Measurements from ENCODE around the gene BLCAP. TPM values are rescaled to one million over a fixed set of nuclear protein-coding genes. Genes with fewer than 3 reads are reported as not detected.
"Not testable (repeated sequence)": the region's sequence is repeated elsewhere in the genome, so short reads cannot be mapped to it uniquely, and the experiment has no call there.

Gene BLCAP, protein sequence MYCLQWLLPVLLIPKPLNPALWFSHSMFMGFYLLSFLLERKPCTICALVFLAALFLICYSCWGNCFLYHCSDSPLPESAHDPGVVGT
- 82.2 and 108 TPM in 2 replicates for total RNA-seq (2014; rRNA removed)
- 86.2 TPM for polyA plus RNA-seq (2012)

DNA sequence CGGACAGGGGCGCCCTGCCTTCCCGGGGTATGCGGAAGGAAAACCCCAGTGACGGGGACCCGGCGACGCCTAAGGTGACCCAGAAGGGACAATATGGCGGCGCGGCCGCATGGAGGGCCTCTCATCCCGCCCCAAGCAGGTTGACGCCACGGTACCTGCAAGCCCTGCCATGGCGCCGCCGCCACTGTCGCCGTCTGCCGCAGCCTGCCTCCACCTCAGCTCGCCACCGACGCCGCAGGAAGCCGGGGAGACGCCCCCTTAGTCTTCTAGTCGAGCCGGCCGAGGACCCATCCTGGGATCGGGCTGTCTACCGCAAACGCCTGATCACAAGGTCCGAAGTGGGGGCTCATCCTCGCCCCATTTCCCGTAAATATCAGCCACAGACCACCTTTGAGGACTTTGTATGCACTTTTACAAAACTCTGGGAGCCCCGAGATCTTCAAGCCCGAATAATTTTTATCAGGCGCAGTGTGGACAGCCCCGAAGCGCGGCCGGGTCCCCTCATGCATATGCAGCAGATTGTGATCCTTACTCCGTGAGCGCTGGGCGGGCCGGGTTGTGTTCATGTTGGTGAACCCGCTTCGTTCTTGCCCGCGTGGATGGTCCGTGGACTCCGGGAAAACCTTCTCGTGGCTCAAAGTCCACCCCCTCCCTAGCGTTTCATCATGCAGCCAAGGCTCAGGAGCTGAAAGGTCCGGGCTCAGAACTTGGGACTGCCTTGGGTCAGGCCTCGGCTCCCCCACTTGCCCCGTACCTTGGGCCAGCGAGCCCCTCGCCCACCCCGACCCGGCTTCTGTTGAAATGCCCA is at the start of gene BLCAP:
BLCAP (minus strand) TSS at position 239 of the 808 bp plus-strand sequence. CDS start 8,702 bp downstream, outside the sequence.
- DNase-seq (ENCODE audit: low read depth), result peak; percentile 84

- DNase-seq (ENCODE audit: low read depth), result not testable (repeated sequence)
These were observed 49.8 kb upstream of the BLCAP start for GRCh38 chr20:37577436-37577835.

DNA sequence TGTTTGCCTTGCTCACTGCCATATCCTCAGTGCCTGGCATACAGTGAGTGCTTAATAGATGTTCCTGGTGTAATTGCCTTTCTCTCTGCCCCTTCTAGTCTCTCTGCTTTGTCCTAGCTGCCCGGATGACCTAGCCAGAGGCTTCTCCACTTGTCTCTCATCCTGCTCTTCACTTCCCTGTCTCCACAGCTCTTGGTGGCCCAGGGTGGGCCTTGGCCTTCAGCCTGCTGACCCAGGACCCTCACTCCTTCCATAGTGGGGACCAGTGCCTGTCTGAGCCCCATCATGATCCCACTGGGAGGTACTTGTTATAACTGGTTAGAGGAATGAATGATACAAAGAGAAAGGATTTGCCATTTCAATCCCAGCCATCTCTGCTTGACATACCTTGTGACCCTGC is 49.2 kb upstream of the BLCAP start:
- DNase-seq (ENCODE audit: low read depth), result no peak

DNA sequence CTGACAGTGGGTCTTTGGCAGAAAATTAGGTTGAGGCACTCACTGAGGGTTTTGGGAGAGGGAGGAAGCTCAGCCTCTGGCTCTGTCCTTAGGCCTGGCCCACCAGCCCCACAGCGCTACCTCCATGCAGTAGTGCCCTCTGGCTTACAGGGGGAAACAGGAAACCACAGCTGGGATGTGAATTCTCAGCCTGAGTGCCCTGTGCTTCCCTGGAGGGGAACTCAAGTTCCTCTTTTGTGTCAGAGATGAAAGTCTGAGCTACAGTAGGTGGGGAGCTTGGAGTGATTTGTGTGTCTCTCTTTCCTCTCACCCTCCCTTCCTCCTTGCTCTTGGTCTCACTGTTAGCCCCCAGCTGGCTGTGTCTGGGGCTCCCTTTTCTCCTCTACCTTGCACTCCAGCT is 48.2 kb upstream of the BLCAP start:
- DNase-seq (ENCODE audit: low read depth), result no peak

GRCh38 chr20:37574199-37574890 is 46.7 kb upstream of the BLCAP start:
- DNase-seq (ENCODE audit: low read depth), result no peak

DNA sequence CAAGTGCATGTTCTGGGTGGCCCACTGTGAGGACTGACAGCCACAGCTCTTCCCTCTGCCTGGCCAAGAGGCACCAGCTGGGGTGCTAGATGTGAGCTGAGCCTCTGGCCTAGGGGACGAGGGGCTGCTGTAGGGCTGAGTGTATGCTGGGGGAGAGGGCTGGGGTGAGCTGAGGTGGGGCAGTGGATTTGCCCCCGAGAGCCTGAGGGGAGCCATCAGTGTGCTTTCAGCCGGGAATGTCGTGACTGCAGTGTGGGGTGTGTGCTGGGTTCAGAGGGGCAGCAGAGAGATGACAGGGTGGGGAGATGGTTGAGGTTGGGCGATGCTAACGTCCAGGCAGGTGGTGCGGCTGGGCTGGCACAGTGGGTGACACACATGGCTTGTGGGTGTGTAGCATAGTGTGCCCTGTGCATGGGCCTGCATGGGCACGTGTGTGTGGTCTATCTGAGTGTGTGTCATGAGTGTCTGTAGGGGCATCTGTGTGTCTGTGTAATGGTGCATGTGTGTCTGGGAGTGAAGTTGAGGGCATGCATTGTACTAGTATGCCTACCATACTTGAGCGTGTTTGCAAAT is 46.0 kb upstream of the BLCAP start:
- DNase-seq (ENCODE audit: low read depth), result no peak

DNA sequence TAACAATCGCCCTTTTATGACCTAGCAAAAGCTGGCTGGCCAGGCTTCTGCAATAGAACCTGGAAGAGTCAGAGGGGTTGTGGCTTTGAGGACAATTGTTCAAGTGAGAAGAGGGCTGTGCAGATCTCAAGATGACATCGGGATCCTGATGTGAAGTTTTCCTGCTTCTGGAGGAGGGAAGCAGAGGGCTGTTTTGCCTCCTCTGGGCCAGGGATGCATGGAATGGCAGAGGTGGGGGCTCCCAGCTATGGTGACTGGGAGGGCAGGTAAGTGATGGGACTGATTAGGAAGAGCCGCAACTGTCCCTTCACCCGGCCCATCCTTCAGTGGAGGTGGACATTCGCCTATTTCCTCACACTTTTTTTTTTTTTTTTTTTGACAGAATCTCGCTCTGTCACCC is 43.4 kb upstream of the BLCAP start:
- no peak for DNase-seq (ENCODE audit: low read depth)

- DNase-seq (ENCODE audit: low read depth), result no peak
These were observed 42.7 kb upstream of the BLCAP start for GRCh38 chr20:37570419-37570818.

DNA sequence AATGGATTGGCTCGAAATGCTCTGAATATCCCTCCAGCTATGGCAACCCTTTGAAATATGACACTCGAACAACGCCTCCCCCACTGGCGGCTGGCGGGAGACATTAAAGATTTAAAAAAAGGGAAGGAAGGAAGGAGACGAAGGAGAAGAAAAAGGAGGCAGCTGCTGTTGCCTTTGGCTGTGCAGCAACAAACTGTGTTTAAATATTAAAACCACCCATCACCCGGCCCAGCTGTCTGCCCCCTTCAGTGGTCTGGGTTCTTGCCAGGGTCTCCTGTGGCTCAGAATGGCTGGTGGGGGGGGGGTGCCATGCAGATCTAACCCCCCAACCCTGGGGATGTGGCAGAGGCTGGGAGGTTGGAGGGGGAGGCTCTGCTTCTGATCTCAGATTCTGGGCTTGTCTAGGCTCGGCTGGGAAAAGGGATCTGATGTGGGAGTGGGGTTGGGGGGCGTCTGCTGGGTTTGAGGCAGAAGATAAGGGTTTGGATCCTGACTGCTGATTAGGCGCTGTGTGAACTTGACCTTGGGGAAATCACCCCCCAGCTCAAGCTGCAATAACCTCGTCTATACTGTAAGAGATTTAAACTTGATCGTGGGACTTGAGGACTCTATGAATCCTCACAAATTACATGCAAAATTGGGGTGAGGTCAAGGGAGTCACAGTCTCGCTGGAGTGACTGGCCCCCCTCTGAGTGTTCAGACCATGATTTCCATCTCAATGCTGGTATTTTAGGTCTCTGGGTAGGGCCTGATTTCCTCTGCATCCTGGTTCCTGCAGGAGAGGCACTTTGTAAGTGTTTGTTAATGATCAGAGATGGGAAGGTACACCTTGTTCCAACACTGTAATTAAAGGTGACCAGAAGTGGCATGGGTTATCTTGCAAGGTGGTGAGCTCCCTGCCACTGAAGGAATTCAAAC is 40.3 kb upstream of the BLCAP start:
- DNase-seq (ENCODE audit: low read depth), result peak; percentile 68

- DNase-seq (ENCODE audit: low read depth), result no peak
These were observed 39.6 kb upstream of the BLCAP start for GRCh38 chr20:37567331-37567665.

GRCh38 chr20:37566590-37567330 is 39.1 kb upstream of the BLCAP start:
- no peak for DNase-seq (ENCODE audit: low read depth)

GRCh38 chr20:37565134-37565811 is 37.6 kb upstream of the BLCAP start:
- DNase-seq (ENCODE audit: low read depth), result peak; percentile 83

DNA sequence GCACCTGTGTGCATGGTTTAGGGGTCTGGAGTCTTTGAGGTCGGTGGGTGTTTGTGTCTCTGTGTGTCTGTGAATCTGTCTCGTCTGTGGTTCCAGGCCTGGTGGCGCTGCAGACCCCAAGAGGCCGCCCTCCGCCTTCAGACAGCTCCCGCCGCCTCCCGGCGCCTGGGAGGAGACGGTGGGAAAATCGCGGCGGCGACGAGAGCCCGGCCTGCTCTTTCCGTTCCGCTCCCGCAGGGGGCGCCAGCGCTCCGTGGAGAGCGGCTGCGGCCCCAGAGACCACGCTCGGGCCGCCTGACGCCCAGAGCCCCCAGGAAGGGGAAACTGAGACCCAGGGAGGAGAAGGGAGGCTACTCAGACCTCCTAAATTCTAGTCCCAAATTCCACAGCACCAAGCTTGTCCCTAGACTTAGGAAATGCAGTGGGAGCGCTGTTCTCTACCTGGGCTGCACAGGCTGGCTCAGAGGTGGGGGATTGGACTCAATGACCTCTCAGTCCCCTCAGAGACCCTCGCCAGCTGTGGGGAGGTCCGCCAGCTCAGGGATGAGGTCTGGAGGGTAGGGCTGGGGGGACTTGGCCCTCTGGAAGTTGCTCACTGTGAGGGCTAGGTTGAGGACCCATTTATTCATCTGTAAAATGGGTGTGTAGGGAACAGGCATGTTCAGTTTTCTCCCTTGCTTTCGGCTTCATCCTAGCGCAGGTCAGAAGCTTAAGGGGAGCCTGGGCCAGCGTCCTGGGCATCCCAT is 36.9 kb upstream of the BLCAP start:
- DNase-seq (ENCODE audit: low read depth), result no peak

DNA sequence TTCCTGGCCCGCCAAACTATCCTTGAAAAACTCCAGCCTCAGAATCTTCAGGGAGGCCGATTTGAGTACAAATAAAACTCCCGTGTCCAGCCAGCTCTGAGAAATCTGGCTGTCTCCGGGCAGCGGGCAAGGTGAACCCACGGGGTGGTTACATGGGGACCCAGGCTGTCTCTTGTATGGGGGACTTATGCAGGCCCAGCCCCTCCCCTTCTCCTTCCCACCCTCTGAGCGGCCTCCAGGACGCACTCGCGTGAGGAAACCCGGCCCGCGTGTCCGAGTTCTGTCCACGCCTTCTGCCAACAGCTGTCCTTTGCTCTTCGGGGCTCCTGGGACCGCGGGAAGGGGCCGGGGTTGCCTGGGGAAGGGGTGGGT is 36.3 kb upstream of the BLCAP start:
- no peak for DNase-seq (ENCODE audit: low read depth)

DNA sequence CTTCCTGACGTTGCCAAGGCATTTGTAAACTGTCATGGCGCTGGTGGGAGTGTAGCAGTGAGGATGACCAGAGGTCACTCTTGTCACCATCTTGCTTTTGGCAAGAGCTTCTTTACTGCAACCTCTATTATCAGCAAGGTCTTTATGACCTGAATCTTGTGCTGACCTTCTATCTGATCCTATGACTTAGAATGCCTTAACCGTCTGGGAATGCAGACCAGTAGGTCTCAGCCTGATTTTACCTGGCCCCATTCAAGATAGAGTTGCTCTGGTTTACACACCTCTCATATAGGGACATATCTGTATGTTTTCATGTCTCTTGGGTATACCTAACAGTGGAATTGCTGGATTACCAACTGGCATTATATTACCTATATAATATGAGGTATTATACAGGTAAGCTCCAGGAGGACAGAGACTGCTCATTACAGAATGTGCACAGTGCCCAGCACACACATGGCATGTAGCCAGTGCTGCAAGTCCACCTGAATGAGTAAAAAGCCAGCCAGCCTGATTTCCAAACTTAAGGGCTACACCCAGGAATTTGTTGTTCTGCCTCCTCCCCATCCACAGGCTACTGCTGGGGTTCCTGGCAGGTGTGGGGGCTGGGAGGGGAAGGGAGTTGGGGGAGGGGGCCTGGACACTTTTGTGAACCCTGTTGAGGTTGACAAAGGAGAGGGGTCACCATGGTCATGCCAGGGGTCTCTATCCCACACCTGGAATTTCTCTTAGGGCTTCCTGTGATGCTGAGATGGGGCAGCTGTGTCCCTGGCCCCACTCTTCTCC is 35.2 kb upstream of the BLCAP start:
- no peak for DNase-seq (ENCODE audit: low read depth)

DNA sequence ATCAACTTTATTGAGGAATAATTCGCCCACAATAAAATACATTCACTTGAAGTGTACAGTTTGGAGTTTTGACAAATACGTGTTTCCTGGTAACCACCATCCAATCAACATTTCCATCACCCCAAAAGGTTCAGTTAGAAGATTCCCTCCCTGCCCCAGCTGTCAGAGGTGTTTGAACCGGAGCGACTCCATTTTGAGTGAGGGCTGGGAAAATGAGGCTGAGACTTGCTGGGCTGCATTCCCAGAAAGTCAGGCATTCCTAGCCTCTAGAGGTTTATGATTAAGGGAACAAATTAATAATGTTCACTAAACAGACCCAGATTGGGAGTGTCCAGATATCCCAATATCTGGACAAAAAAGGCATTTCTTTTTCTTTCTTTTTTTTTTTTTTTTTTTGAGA is 33.0 kb upstream of the BLCAP start:
- DNase-seq (ENCODE audit: low read depth), result no peak

DNA sequence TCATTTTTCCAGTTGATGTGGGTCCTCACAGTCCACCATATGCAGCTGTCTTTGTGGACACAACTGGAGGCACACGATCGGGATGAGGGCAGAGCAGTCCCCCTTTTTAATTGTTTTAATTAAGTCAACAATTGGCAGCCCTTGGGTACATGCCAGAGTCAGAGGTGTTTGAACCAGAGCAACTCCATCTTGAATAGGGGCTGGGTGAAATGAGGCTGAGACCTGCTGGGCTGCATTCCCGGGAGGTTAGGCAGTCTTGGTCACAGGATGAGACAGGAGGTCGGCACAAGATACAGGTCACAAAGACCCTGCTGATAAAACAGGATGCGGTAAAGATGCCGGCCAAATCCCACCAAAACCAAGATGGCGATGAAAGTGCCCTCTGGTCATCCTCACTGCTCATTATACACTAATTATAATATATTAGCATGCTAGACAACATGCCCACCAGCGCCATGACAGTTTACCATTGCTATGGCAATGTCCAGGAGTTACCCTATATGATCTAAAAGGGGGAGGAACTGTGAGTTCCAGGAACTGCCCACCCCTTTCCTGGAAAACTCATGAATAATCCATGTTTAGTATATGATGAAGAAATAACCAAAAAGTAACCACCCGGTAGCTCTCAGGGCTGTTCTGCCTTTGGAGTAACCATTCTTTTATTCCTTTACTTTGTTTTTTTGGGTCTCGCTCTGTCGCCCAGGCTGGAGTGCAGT is 31.8 kb upstream of the BLCAP start:
- DNase-seq (ENCODE audit: low read depth), result no peak

GRCh38 chr20:37558779-37559178 is 31.1 kb upstream of the BLCAP start:
- no peak for DNase-seq (ENCODE audit: low read depth)
